Fibroblast of lung (primary cell): ENCODE measurements around the gene LCAT. TPM values are rescaled to one million over a fixed set of nuclear protein-coding genes. Genes with fewer than 3 reads are reported as not detected.

Experiments
- DNase-seq, 2 donors: peaks; one replicate each; pipeline versions ENCODE4 v3.0.0 to v3.0.0-alpha.2; 2010; ENCODE audit warnings: low read depth in 2 of 2
- H2AFZ ChIP-seq: 2 replicates; pipeline ENCODE4 v1.5.1; 2012; ENCODE audit warnings: low read length, control low read depth, inconsistent platforms
- H3K27ac ChIP-seq: 2 replicates; pipeline ENCODE4 v1.5.1; 2011; ENCODE audit warnings: low read length, control low read depth; ENCODE audit not compliant: insufficient read depth
- H3K27me3 ChIP-seq: 2 replicates; pipeline ENCODE4 v1.5.1; 2011; ENCODE audit warnings: mild to moderate bottlenecking, low read length; ENCODE audit not compliant: control insufficient read depth, insufficient read depth
- H3K36me3 ChIP-seq: 2 replicates; pipeline ENCODE4 v1.5.1; 2011; ENCODE audit warnings: low read length; ENCODE audit not compliant: control insufficient read depth, insufficient read depth
- H3K4me1 ChIP-seq: 2 replicates; pipeline ENCODE4 v1.5.1; 2011; ENCODE audit warnings: low read length; ENCODE audit not compliant: control insufficient read depth, insufficient read depth; ENCODE audit errors: extremely low read depth
- H3K4me2 ChIP-seq: 2 replicates; pipeline ENCODE4 v1.5.1; 2011; ENCODE audit warnings: low read length, control low read depth; ENCODE audit not compliant: insufficient read depth; ENCODE audit errors: extremely low read depth
- H3K4me3 ChIP-seq, 4 experiments: fragments of 200-600 bp in 1 of 4; sonication (generic) in 1 of 4; replicated peaks in 1 of 4; 2 replicates each; pipeline ENCODE4 v1.5.1; 2011 to 2016; ENCODE audit warnings: low read length in 4 of 4, low read depth in 3 of 4, mild to moderate bottlenecking in 3 of 4, control low read depth in 2 of 4, inconsistent platforms in 1 of 4, mixed read lengths in 1 of 4; ENCODE audit not compliant: insufficient read depth in 1 of 4; ENCODE audit errors: control extremely low read depth in 1 of 4
- H3K79me2 ChIP-seq: 2 replicates; pipeline ENCODE4 v1.5.1; 2012; ENCODE audit warnings: mild to moderate bottlenecking, low read length, inconsistent platforms; ENCODE audit not compliant: control insufficient read depth, insufficient read depth
- H3K9ac ChIP-seq: 2 replicates; pipeline ENCODE4 v1.5.1; 2011; ENCODE audit warnings: mild to moderate bottlenecking, low read length, control low read depth; ENCODE audit not compliant: insufficient read depth
- H3K9me3 ChIP-seq: 2 replicates; pipeline ENCODE4 v1.5.1; 2012; ENCODE audit warnings: low read depth, low read length; ENCODE audit not compliant: control insufficient read depth, insufficient read depth
- H4K20me1 ChIP-seq: 2 replicates; pipeline ENCODE4 v1.5.1; 2011; ENCODE audit warnings: low read length; ENCODE audit not compliant: control insufficient read depth, insufficient read depth; ENCODE audit errors: extremely low read depth
- EZH2 ChIP-seq: IDR thresholded peaks from 2 replicates; pipeline ENCODE4 v1.5.1; 2012; ENCODE audit warnings: low read length, control low read depth, mild to moderate bottlenecking; ENCODE audit errors: missing control alignments
- polyA plus RNA-seq, 2 donors: library from polyadenylated mRNA; depleted of rRNA in 1 of 2; stranded (reverse) in 1 of 2; unstranded in 1 of 2; fragments of >200 nt; gene quantifications; 2 replicates each; pipeline ENCODE4 v1.2.1, GENCODE V29; 2011 to 2012; ENCODE audit warnings: missing spikeins in 1 of 2
- total RNA-seq: library from RNA; depleted of rRNA; stranded (reverse); fragments of >200 nt; gene quantifications from 2 replicates; pipeline ENCODE4 v1.2.1, GENCODE V29; 2014
- TF ChIP-seq, protein P1 (sequence below), 2 donors: IDR thresholded peaks in 1 of 2; conservative IDR thresholded peaks in 1 of 2; 1 replicate in 1 of 2; 2 replicates in 1 of 2; pipeline ENCODE4 v1.5.1; 2011 to 2012; ENCODE audit warnings: low read length in 2 of 2, control low read depth in 1 of 2, inconsistent platforms in 1 of 2, low read depth in 1 of 2, mild to moderate bottlenecking in 1 of 2

The LCAT gene
- total and polyA plus RNA-seq, 2 donors (not counting 1 experiment from before 2014, with no cell fraction given), result 4.5 to 6.4 TPM

DNA sequence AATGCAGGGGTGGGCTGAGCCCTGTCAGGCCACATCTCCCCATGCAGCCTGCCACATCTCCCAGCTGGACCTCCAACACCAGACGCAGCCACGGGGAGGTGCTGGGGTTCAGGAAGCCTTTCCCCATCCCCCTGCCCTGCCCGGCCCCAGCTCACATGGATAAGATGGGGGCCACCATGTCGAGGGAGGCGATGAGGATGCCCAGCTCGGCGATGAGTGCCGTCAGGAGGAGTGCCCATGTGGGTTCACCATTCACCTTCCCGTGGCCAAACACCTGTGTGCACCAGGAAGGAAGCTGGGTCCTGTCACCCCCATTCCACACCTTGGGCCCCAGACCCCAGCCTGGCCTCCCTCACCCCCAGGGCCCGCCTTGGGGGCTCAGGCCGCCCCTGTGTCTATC lies 5.7 kb upstream of the LCAT start:
- no peak for DNase-seq
- Histone ChIP-seq H3K9ac (no peak overlapping the region), H3K9me3 (no peaks in the 10 kb centered on the region), H2AFZ (no peak overlapping the region), H3K79me2 (peaks cover 2% of the 10 kb centered on the region), H3K4me3 (no peak overlapping the region), H3K36me3 (peaks cover 67% of the 10 kb centered on the region), H4K20me1 (no peaks in the 10 kb centered on the region), H3K4me2 (no peak overlapping the region), H3K4me1 (peaks cover 7% of the 10 kb centered on the region), H3K27me3 (no peaks in the 10 kb centered on the region), H3K27ac (no peak overlapping the region)
- TF ChIP-seq, protein P1, sequence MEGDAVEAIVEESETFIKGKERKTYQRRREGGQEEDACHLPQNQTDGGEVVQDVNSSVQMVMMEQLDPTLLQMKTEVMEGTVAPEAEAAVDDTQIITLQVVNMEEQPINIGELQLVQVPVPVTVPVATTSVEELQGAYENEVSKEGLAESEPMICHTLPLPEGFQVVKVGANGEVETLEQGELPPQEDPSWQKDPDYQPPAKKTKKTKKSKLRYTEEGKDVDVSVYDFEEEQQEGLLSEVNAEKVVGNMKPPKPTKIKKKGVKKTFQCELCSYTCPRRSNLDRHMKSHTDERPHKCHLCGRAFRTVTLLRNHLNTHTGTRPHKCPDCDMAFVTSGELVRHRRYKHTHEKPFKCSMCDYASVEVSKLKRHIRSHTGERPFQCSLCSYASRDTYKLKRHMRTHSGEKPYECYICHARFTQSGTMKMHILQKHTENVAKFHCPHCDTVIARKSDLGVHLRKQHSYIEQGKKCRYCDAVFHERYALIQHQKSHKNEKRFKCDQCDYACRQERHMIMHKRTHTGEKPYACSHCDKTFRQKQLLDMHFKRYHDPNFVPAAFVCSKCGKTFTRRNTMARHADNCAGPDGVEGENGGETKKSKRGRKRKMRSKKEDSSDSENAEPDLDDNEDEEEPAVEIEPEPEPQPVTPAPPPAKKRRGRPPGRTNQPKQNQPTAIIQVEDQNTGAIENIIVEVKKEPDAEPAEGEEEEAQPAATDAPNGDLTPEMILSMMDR (conservative IDR thresholded peaks at IDR 0.05 in 1 of 2, IDR thresholded peaks at IDR 0.05 in 1 of 2; ENCODE audit: low read depth in 1 of 2, low read length in 2 of 2), result no peak

DNA sequence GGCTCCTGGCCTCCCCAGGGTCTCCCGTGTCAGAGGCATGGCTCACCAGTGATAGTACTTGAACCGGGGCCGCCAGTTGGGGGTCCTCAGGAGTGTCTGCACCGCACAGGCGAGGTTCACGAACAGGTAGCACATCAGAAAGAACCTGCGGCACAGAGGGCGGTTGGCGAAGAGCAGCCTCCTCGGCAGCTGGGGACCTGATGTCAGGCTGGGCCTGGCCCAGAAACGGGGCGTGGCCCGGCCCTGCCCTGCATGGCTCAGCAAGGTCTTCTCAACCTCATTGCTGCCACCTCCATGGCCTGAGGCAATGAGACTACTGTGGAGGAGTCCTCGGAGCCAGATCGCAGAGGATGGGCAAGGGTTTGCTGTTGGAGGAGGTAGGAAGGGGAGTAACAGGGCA lies 4.1 kb upstream of the LCAT start:
- peaks cover 16% of the 10 kb centered on the region for H3K4me1 ChIP-seq
- TF ChIP-seq, protein P1 (conservative IDR thresholded peaks at IDR 0.05 in 1 of 2, IDR thresholded peaks at IDR 0.05 in 1 of 2; ENCODE audit: low read depth in 1 of 2, low read length in 2 of 2), result no peak
- no peak for TF ChIP-seq EZH2
- no peak for DNase-seq
- no peaks in the 10 kb centered on the region for H3K27me3 ChIP-seq
- H3K9ac ChIP-seq, result no peak overlapping the region
- no peaks in the 10 kb centered on the region for H4K20me1 ChIP-seq
- no peak overlapping the region for H3K4me2 ChIP-seq
- H3K36me3 ChIP-seq, result peaks cover 72% of the 10 kb centered on the region
- no peak overlapping the region for H3K4me3 ChIP-seq
- no peaks in the 10 kb centered on the region for H3K9me3 ChIP-seq
- no peak overlapping the region for H3K27ac ChIP-seq
- no peaks in the 10 kb centered on the region for H3K79me2 ChIP-seq
- no peak overlapping the region for H2AFZ ChIP-seq

DNA sequence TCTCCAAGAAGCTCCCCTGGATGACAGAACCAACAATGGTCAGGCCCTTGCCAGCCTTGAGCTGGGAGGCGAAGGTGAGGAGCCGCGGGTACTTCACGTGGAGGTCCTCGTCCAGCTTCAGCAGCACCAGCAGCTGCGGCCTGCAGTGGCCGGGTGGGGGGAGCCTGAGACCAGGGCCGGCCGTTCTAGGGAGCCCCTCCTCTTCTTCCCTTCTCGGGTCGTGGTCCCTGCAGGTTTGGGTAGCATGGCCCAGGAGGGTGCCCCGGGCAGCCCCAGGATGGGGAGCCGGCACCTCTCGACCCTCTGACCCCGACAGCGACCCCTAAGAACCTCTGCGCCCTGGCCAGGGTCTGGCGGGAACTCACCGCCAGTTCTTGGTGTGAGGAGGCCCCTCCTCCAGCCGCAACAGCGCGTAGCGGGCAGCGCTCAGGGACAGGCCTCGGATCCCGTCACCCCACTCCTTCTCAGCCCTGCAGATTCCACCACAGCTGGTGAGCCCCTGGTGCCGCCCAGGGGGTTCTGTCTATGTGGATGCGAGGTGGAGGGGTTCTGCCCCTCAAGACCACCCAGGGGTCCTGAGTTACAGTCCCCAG lies 3.1 kb upstream of the LCAT start:
- Histone ChIP-seq H3K36me3 (peaks cover 80% of the 10 kb centered on the region), H4K20me1 (no peaks in the 10 kb centered on the region)

More for the DNA sequence above, 3.1 kb upstream of the LCAT start:
- H3K4me1 ChIP-seq, result peaks cover 14% of the 10 kb centered on the region
- H3K27ac ChIP-seq, result no peak overlapping the region
- TF ChIP-seq EZH2, result no peak
- TF ChIP-seq, protein P1 (conservative IDR thresholded peaks at IDR 0.05 in 1 of 2, IDR thresholded peaks at IDR 0.05 in 1 of 2; ENCODE audit: low read depth in 1 of 2, low read length in 2 of 2), result no peak
- H3K4me3 ChIP-seq, result no peak overlapping the region
- no peak overlapping the region for H2AFZ ChIP-seq
- H3K9me3 ChIP-seq, result no peaks in the 10 kb centered on the region
- H3K27me3 ChIP-seq, result no peaks in the 10 kb centered on the region
- DNase-seq, result no peak
- H3K9ac ChIP-seq, result no peak overlapping the region
- no peaks in the 10 kb centered on the region for H3K79me2 ChIP-seq
- H3K4me2 ChIP-seq, result no peak overlapping the region
